ENCODE results near the gene LMNA.

Gene LMNA

DNA sequence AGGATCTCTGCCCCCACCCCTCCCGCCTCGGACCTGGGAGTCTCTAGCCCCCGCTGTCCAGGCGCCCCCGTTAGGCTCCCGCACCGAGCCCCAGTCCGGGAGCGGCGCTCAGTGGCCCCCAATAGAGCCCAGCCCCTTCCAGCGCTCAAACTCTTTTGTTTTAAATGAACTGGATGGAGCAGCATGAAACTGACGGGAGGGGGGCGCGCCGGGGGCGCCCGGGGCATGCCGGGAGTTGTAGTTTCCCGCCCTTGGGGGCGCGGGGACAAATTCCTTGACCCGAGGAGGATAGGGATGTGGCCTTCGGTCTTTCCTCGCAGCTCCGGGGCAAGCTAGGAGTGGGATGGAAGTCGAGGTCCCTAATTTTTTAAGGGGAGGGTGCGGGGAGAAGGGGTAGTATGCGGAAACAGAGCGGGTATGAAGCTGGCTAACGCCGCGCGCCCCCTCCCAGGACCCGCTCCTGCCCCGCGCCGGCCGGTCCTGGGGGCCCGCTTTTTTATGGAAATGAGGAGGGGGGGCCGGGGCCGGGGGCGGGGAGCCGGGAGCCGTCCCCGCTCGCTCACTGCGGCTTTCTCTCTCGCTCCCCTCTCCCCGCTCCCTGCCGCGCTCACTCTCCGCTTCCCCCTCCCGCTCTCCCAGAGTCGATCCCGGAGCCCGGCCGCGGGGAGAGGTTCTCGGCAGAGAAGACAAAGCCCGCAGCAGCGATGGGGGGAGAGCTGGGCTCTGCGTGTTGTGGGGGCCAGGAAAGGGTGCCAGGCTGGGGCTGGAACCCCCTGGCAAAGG lies 32.0 kb upstream of the LMNA start, which contains the start of gene MEX3A:
MEX3A (minus strand) TSS at position 157 of the 783 bp plus-strand sequence. CDS start 467 bp downstream, outside the sequence.
- DNase-seq, result peak; percentile 85

DNA sequence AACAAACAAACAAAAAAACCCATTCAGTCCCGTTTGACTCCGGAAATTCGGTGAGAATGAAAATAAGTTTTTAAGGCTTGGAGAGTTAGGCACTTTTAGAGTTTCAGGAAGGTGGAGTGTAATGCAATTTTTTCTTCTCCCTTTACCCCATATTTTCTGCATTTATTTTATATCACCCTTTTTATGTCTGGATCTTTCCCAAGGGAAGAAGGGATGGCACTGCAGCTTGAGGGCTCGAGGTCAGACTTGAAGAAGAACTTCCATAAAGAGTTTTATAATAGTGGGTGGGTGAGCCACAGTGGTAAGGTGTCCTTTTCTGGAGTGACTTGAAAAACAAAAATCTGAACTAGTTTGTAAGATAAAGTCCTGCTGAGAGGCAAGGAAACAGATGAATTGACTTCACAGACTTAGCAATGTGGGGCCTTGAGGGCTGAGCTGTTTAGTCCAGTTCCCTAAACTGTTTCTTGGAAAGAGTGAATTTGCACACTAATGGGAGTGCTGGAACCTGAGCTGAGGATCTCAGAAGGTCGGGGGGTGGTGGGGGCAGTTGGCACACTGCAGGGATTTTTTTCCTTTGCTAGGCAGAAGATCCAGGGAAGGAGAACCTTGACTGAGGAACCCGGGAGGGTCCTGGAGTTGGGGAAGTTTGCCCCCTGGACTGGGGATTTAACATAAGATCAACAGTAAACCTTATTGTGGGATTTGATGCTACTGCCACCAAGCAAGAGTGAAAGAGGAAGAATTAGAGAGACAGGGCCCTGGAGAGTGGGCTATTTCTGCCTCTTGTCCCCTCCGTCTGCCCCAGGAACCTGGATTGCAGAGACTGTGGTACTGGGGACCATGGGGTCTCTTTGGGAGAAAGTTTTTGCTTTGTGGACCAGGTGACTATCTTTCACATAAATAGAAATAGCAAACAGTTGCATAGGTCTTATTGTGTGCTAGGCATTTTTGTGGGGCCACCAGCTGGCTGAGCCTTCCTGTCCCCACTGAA lies 30.4 kb upstream of the LMNA start:
- no peak for DNase-seq

DNA sequence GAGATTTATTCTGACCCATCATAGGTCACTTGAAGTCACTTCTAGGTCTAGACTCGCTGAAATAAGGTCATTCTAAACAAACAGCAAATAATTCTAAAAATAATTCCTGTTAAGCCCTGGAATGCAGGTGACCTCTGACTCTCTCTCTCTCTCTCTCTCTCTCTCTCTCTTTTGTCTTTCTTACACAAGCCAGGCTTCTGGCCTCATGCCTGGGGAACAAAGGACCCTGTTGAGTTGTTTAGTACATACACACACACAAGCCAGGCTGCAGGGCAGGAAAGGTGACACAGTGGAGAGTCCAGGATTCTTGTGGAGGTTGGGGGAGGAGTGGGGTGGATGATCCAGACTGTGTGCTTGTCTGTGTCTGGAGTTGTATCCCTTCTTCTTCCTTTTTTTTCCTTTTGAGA lies 28.3 kb upstream of the LMNA start:
- no peak for DNase-seq

DNA sequence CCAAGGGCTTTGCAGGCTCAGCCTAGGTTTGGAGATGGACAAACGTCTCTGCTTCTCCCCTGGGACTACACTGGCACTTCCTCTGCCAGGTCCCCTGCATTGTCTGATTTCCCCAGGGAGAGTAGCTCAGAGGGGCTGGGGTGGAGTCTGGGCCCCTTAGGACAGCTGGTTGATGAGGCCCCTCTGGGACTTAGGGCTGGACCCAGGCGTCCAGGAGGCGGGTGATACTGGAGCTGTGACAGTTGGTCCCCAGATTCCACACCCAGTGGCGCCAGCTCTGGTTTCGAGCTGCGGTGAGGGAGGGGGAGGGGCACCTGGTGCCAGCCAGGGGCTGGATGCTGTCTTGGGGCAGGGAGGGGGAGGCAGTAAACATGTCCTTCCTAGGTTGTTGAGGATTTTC lies 24.8 kb upstream of the LMNA start:
- DNase-seq, result no peak

DNA sequence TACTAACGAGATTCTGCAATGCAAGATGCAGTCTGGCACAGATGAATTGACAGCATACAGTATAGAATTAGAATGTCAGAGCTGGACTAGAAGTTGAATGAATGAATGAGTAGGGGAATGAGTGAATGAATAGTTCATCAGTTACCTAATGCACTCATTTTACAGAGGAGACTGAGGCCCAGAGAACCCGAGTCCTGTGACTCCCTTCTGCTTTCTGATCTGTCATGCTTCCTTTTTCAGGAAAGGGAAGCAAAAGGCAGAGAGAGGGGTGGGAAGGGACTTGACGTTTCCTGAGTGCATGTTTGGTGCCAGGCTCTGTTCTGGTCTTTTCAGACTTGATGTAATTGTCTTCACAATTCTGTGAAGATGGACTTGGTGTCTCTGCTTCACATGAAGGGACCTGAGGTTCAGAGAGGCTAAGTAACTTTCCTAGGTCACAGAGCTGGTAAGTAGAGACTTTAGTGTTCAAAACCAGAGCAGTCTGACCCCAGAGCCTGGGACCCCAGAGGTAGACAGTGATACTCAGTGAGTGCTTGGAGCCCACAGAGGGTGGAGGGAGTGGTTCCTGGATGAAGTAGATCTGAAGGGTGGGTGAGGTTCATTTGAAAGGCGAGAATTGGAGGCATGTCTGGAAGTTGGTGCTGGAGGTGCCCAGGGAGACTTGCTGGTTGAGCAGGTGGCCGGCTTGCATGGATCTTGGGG lies 24.2 kb upstream of the LMNA start:
- no peak for DNase-seq

DNA sequence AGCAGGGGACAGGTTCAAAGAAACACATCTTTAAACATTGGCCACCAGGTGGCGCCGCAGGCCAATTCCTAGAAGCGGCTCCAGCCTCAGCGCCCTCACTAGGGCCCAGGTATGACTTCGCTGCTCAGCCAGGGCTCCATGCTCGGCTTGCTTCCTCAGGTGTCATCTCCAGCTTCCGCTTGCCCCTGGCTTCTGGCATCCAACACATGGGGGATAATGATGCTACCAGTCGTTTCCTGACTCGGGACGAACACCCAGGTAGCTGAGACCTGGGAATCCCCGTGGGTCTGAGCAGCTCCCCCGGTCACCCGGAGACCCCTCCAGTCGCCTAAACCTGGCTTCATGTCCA lies 23.7 kb upstream of the LMNA start:
- peak; percentile 97 for DNase-seq

DNA sequence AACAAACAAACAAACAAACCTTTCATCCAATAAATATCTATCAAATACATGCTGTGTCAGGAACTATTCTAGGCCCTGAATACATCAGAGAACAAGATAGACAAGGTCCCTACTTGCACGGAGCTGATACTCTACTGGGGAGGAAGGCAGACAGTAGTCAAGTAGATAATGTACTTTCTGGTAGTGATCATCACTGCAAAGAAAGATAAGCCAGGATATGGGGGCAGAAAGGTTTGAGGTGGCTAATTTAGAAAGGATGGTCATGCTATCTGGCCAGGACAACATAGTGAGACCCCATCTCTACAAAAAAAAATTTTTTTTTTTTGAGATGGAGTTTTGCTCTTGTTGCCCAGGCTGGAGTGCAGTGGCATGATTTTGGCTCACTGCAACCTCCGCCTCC lies 22.9 kb upstream of the LMNA start:
- DNase-seq, result no peak

DNA sequence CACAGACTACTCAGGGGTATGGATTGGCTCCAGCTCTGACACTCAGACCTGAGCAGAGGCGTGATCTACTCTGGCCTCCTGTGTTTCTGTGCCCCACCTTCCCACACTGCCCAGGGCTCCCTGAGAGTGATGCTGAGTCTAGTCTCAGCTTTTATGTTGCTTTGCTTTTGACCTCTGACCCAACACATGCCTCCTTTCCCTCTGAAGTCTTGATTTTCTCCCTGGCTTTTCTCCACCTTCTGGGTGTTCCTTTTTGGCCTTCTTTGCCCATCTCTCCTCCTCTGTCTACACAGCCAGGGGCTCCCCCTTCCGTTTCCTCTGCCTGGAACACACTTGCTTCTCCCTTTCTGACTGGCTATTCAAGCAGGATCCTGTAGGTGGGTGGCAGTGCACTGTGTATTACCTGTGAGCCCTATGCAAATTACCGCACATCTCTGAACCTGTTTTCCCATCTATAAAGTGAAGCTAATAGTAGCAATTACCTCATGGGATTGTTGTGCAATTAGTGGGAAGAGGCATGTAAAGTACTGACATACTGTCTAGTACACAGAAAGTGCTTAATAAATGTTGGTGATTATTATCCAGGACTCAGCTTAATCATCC lies 18.5 kb upstream of the LMNA start:
- DNase-seq, result no peak

DNA sequence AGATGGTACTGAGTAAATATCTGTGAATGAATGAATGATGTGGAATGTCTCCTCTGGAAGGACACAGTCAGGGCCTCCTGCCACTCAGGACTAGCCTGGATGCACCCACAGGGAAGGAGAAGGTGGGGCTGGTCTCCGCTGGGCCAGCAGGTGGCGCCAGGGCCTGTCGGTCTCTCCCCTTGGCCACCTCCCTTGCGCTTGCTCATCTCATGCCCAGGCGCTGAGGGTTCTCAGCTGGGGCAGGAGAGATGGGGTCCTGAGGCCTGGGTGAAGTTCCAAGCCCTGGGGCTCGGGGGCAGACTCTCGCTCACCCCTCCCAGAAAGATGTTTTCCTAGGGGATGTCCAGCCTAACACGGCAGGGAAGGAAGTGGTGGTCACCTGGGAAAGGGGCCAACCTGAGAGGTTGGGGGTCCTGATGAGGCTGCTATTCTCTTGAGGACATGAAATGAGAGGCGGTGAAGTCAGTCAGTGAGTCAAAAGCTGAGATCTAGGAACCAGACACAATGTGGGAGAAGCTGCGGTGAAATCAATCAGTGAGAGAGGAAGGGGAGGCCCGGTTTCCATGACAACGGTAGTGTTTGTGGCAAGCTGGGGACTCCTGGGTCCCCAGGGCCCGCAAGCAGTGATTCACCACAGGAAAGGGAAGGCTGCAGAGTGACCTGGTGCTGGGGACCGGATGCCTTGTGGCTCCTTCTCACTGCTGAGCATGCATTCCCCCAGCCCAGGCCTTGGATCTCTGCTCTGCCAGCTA lies 17.7 kb upstream of the LMNA start:
- DNase-seq, result peak; percentile 93

DNA sequence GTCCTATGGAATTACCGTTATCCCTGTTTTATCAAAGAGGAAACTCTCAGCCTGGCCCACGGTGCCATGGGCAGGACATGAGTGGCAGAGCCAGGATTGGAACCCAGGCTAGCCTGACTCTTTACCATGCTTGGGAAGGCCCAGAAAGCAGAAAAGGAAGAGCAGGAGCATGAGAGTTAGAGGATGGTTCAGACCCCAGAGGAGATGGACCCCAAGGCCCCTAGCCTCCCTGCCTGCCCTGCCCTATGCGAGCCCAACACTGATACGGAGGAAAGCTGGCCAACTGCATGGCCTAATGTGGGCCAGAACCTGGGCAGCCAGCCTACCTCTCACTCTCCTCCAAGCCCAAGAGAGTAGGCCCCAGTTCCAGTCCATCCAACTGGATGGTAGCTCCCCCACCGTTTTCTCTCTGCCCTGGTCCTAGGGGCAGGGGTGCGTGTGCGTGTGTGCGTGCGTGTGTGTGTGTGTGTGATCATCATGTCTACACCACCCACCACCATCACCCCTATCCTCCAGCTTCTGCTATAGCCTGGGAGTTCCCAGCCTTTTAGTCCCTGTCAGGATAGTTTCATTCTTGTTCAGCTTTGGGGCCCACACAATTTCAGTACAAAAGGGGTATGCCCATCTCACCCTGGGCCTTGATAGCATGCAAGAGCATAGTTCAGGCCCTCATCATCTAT lies 16.9 kb upstream of the LMNA start:
- no peak for DNase-seq

DNA sequence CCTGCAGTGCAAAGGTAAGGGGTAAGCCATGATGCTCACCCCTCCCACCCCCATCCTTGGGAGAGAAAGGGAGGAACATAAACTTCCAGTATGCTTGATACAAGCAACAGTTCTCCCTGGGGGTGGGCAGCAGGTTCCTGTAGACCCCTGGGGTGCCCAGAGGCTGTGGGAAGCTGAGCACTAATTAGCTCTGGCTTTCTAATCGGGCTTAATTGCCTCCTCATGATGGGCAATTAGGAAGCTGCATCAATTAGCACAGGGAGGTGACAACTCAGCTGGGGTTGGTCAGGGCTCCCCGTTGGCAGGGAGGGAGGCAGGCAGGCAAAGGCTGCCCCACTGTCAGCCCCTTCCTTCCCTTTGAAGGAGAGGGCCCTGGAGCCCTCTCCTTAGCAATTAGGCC lies 15.7 kb upstream of the LMNA start:
- no peak for DNase-seq

DNA sequence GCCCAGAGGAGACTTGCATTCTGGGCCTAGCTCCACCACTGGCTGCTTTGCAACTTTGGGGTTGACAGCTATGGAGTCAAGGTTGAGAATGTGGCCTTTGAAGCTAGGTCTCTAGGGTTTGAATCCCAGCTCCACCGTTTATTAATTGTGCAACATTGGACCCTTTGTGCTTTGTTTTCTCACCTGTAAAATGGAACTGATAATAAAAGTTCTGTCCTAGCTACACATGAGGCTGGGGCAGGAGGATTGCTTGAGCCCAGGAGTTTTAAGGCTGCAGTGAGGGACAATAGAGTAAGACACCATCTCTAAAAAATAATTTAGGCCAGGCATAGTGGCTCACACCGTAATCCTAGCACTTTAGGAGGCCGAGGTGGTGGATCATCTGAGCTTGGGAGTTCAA lies 15.2 kb upstream of the LMNA start:
- DNase-seq, result no peak

DNA sequence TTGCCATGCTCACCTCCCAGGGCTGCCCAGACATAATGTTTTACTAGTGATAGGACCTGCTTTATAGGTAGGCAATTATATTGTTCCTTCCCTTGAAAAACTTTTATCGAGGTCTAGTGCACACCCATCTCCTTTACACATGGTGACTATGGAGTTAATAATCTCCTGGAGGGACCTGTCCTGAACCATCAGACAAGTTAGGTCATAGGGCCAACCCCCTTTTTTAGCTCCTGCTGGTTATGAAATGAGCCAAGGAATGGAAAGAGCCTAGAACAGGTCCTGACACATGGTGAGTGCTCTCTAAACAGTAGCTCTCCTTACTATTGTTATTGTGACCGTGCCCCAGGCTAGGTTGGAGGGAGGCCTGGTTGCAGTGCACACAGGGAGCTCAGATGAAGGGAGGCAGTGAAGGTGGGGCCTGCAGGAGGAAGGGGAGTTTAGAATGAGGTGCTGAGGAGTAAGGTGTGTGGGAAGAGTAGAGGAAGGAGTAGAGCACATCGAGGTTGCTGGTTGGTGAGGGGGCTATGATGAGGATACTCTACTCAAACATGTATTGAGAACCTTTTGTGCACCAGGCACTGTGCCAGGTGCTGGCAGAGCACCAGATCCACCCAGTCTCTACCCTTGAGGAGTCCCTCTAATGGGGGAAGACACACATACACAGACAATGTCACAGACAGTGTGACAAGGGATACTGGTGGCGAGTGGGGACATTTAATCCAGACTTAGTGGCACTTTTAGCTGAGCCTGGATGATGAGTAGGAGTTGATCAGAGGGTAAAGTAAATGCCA lies 14.1 kb upstream of the LMNA start:
- no peak for DNase-seq

DNA sequence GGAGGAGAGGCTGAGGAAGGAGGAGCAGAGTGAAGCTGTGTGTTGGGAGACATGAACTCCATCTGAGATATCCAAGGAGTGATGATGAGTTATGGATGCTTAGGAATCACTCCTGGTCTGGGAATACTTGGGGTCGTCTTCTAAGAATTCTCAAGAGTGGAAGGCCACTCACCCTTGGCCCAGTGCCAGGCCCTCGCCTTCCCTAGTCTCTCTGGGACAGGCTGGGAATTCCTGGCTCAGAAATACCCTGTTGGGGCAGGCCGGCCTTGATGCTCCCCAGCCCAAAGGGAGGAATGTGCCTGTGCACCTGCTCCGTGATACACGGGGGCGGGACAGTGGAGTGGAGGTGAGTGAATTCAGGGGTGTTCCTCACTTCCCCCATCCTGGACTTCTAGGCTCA lies 12.6 kb upstream of the LMNA start:
- no peak for DNase-seq

DNA sequence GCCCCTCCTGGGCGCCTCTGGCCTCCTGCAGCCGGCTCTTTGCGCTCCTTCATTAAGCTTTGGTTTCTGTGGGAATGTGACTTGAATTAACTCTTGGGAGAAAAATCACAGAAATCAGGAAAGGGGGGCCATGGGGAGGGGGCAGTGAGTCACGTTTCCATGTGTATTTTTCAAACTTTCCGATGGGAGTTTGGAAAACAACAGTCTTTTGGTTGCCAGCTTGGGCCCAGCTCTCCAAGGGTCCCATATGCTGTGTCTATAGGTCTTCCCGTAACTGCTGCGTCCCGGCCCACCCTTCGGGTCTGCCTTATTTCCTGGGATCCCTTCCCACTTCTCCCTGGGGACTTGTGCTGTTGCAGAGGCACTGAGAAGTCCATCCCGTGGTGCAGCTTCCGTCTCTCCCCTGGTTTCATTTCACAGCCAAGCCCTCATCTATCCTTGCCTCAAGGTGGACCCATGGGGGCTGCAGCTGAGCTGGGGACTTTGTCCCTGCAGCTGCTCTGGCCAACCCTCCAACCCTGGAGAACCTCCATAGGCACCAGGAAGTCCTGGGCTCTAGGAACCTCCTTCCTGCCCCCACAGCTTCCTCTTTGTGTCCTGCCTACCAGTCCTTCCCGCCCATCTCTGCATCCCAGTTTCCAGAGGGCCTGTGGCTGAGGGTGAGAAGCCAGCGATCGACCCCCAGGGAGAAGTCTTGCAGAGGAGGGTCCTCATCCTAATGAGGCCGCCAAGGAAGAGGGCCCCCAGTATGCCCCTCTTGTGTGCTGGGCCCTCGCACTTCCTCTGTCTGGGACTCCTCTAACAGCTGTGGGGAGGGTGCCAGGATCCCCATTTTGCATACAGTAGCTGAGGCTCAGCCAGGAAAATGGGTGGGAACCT lies 11.6 kb upstream of the LMNA start:
- DNase-seq, result peak; percentile 60

DNA sequence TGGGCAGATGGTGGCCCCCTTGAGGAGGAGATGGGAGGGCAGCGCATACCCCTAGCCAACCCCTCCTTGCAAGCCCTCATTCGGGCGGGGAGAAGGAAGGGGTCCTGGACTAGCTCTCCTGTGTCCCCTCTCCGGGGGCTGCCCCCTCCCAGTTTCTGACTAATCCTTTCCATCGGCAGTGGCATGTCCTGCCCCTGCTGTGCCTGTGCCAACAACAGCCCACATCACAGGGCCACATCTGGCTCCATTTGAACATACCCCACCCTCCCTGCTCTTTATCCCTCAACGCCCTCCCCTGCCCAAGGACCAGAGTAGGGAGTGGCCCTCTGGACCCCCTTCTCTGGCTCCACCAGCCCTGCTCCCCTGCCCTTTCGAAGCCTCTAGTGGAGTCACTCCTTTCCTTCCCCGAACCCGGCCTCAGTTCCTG lies 11.0 kb upstream of the LMNA start:
- DNase-seq, result peak; percentile 68

DNA sequence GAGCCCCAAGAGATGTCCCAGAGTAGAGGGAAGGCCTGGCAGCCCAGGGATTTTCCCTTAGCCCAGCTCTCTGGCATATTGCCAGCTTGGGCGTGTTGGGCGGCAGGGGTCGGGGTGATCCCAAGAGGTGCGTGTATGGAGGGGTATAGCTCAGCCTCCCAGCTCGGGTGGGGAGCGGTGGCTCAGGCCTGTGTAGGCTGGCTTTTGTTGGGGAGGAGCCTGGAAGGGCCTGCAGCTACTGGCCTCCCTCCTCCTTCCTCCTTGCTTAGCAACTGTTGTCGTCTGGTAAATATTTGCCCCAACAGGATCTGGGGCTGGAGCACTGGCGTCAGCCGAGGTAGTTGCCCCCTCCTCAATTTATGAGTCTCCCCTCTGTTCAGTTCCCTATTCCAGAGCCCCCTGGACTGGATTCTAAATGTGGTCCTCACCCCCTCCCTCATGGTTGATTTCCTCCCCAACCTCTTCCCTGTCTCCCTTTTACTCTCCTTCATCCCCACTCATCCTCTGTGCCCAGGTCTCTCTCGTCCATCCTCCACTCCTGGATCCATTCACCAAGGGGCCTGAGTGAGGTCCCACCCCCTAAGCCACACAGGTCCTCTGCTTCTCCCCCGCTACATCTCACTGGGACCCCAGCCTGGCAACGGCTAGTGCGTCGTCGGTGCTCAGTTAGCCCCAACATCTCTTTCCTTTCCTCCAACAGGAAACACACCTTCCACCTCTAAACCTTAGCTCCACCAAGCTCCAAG lies 10.3 kb upstream of the LMNA start:
- DNase-seq, result peak; percentile 75

Measured in activated CD8-positive, alpha-beta memory T cell treated with anti-CD3 and anti-CD28 coated beads, Interleukin-2, amount 50 U/mL, for 48 hours (primary cell).